CD4-positive, alpha-beta T cell treated with Interleukin-10 for 1 hour (primary cell): ENCODE results near the gene SOX10.
"Not testable (repeated sequence)": the region's sequence is repeated elsewhere in the genome, so short reads cannot be mapped to it uniquely, and the experiment has no call there.

Source experiments
- DNase-seq: peaks from one replicate; pipeline ENCODE4 v3.0.0-alpha.2; 2020

SOX10 gene

DNA sequence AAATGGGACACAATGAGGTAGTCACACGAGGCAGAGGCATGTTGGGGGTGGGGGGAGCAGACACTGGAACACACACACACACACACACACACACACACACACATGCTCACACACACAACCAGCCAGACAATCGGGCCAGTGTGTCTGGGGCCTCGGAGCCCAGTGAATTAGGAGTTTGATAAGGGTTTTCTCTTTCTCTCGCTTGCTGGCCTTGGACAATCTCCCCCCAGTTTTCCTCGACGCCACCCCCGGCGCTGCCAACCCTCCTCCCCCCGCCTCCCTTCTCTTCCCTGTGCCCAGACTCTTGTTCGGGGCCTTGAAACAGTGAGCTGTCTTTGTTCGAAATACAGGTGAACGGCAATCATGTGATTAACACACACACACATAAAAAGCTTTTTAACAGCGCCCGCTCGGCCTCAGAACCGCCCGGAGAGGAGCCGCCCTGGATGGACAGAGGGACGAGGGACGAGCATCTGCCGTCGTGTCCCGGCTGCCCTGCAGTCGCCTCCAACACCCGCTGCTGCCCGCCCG is 1.5 kb upstream of the SOX10 start:
- no peak for DNase-seq

DNA sequence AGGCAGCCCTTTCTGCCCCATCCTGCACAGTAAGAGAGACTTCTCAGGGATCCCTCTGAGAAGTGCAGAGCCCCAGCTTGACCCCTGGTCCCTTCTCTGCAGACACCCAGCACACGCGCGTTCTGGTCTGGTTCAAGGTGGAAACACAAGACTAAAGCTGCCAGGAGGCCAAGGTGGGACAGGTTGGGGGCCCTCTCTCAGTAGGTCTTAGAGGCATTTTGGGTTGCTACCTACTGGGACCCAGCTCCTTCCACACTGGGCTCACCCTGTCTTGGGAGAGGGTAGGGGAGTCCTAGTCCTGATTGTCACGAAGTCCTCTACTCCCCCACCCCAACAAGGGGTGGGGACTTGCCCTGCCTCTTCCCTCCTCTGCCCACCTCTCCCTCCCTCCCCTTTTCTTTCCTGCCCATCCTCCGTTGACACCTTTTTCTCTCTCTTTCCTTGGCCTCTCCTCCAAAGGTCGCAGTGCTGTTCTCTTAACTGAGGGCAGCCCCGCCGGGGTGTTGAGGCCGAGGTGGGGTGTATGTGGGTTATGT is 763 bp upstream of the SOX10 start:
- no peak for DNase-seq

DNA sequence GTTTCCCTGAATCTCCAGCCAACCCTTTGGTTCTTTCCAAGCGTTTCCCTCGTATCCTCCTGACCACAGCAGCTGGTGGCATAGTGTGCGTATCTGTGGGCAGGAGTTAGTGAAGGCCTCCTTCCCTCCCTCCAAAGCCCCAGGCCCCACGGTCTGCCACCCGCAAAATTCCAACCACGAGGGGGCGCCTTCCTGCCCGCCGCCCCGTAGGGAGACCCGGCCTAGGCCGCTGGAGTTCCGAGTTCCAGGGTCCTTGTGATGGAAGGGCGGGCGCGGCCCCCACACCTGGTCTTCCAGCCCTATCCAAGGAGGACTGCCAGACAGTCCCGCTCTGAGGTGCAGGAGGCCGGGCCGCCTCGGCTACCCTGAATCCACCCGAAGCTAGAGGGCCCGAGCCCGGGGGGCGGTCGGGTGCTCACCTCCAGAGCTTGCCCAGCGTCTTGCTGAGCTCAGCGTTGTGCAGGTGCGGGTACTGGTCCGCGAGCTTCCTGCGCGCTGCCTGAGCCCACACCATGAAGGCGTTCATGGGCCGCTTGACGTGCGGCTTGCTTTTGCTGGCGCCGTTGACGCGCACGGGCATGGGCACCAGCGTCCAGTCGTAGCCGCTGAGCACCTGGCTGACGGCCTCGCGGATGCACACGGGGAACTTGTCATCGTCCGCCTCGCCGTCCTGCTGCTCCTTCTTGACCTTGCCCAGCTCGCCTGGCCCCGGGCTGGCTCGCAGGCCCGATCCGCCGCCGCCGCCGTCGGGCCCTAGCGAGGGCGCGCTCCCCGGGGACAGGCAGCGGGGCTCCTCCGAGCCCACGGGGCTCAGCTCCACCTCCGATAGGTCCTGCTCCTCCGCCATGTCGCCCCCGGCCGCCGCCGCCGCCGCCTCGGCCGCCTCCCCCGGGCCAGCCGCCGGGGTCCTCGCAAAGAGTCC is 1.2 kb downstream of the SOX10 start:
- no peak for DNase-seq

DNA sequence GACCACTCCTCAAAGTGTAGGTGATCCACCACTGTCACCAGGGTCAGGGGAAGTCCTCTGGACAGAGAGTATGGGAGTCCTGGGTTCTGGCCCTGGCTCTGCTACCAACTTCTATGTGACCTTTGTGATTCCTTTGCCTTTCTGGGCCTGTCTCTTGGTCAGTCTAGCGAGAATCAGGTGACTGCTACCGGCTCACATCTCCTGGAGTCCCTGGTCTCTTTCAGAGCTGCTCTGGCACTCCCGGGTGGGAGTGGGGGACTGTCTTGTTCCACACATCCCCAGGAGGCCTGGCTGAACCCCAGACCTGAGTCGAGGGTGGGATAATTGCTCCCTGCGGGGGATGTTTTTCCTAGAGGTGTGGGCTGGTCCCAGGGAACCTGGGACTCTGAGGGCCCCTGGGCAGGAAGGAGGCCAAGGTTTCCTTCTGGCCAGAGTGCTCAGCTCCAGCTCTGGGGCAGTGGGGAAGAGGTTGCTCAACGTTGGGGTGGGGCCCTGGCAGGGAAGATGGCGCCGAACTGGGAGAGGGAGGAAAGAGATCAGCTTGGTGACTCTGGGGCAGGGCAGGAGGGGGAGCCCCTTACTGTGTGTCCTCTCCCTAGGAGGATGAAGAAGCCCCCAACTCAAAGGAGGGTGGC is 2.1 kb downstream of the SOX10 start:
- DNase-seq = no peak

DNA sequence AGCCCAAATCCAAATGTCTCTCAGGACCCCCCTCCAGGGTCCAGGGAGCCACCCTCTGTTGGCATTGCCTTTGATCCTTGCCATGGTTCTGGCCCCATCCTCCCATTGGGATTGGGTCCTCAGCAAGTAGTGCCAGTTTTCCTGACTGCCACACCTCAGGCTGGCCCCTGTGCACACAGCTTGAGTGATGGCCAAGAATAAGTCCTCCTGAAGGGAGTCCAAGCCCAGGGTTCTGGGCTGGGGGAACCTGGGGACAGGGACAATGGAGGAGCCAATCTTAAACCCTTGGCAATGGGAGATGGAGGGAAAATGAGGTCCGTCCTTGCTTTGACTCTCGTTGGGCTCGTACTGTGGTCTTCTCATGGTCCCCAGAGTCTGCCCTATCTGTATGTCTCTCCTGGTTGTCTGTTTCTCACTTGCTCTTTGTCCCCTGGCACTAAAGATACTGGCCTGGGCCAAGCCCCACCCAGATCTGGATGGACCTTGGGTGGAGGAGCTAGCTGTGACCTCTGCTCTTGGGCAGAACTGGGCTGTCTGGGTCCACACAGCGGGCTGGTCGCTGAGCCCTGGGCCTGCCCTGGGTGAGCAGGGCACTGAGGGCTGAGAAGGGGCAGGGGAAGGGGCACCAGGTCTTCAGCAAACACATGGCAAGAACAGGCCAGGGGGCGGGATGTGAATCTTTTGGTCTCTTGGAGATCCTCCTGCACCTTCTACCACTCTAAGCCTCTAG is 2.9 kb downstream of the SOX10 start:
- DNase-seq = no peak

DNA sequence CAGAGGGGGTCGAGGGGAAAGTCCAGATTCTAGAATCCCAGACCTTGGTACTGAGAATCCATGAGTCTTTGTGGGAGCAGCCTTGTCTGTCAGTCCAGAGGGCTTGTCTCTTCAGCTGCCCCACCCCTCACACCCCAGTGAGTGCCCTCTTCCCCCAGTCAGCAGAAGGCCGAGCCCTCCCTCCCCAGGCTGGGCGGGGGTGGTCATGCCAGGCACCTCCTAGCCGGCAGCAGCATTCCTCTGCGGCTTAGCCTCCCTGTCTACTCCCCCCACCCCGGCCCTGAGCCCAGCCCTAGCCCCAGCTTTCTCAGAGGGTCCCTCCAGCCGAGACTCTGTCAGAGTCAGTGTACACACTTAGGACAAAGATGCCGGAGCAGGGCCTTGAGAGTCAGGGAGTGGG is 4.6 kb downstream of the SOX10 start:
- no peak for DNase-seq

DNA sequence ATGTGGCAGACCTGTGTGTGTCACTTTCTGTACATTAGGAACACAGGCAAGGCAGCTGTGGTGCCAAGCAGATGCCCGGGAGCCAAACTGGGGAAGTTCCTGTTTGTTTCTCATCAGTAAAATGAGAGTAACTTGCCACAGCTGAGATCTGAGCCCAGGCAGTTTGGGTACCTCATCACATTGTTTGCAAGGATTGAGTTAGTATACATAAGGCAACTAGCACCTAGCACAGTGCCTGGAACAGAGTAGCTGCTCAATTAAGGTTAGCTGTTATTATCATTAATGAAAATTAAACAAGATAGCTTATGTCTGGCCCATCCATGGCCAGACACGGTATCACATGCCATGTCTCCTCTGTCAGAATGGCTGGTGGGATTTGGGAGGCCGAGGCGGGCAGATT is 7.8 kb downstream of the SOX10 start:
- no peak for DNase-seq

DNA sequence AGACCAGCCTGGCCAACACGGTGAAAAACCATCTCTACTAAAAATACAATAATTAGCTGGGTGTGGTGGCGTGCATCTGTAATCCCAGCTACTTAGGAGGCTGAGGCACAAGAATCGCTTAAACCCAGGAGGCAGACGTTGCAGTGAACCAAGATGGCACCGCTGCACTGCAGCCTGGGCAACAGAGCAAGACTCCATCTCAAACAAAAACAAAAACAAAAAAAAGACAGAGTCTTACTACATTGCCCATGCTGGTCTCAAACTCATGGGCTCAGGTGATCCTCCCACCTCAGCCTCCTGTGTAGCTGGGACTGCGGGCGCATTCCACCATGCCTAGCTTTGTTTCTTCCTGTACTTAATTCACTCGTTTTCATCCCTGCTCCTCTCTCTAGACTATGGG is 8.3 kb downstream of the SOX10 start:
- DNase-seq = not testable (repeated sequence)

DNA sequence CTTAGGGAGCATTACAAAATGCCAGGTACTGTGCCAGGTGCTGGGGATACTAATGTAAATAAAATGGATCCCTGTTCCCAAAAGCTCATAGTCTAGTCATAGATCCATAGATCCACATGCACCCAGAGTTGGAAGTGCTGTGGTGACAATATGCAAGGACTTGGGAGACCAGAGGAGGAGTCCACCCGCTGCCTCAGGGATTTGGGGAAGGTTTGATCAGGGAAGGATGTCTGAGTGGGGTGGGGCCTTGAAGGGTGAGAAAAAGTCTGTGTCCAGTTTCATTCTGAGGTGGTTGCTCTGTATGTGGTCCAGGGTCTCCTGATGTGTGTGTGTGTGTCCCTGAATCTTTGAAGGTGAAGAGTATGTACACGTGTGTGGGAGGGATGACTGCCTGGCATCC is 9.2 kb downstream of the SOX10 start:
- DNase-seq = no peak

DNA sequence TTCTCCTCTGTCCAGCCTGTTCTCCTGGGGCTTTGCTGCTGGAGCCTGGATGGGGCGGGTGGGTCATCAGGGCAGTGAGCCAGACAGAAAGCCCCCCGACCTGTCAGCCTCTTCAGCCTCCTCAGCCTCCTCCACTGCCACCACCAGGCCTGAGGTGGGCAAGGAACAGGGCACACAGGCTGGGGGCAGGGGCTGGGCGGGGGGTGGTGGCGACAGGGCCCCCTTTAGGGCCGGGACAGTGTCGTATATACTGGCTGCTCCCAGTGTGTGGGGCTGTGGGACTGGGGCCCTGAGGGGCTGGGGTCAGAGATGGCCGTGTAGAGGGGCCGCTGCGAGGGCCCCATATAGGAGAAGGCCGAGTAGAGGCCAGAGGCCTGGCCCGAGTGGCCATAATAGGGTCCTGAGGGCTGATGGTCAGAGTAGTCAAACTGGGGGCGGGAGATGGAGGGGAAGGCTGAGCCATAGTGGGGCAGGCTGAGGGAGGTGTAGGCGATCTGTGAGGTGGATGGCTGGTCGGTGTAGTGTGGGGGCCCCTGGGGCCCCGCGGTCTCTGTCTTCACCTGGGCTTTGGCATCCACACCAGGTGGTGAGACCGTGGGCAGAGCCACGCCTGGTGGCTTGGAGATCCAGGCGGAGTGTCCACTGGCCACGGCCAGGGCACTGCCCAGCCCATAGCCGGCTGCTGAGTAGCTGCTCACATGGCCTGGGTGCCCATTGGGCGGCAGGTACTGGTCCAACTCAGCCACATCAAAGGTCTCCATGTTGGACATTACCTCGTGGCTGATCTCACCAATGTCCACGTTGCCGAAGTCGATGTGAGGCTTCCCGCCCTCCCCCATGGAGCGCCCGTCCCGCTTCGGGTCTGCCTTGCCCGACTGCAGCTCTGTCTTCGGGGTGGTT is 10.8 kb downstream of the SOX10 start:
- DNase-seq = no peak

DNA sequence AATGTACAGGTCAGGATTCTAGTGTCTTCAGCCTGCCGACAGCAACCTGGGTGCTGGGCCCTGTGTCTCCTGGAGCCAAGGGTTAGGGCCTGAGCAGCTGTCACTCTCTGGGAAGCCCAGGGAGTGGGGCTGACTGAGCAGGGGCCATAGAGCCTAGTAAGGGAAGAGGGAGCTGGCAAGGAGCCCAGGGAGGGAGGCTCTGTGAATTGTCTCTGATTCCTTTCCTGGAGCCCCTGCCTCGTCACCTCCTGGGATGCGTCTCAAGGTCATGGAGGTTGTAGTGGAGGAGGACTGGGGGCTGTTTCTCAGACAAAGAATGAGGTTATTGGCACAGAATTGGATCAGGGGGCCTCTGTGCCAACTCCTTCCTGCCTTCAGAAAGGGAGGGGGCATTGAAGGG is 11.8 kb downstream of the SOX10 start:
- DNase-seq = no peak

DNA sequence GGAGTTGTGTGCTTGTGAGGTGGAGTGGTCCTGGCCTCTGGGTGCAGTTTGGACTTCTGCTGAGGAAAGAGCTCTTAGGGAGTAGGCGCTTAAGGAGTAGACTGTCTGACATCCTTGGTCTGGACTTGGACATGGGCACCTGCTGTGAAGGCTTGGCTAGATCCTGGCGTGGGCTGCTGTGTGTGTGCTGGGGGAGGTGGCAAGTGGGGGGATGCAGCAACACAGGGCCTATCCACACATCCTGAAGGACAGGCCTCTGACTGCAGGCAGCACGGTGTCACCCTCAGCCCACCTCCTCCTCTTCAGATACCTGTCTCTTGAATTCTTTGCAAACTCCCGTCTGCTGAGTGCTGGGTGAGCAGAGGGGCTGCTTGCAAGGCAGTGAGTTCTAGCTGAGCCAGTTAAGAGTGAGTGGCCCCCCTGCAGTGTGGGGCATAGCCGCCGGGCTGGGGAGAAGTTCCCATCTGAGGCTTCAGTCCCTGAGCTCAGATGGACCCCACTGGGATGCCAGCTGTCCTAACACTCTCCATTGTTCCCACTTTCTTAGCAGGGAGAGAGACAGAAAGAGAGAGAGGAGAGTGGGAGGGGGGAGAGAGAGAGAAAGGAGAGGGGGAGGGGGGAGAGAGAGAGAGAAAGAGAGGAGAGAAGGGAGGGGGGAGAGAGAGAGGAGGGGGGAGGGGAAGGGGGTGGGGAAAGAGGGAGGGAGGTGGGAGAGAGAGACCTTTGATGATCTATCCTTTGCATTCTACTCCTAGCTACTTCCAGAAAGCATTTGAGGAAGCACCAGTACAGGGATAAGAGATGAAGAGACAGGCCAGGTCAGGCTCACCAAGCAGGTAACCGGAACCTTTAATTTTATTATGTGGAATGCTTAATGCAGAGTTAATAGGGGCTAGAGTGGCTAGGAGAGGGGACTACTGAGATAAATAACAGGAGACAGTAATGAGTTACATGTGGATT is 12.6 kb downstream of the SOX10 start:
- no peak for DNase-seq

DNA sequence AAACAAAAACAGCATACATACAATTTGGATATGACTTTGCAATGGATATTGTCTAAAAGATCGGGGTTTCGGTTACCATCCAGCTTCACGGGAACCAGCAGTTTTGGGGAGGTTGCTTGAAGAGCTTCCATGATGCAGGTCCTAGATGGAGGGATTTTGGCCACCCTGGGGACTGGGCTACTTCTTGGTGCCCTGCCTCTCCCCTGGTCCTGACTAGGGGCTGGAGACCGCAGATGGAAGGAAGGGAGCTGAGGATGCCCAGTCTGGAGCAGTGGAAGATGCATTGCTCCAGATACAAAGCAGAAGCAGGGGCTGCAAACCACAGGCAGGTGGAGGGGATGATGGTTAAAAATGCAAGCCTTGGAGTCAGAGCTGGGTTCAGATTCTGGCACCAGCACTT is 13.5 kb downstream of the SOX10 start:
- DNase-seq = no peak

DNA sequence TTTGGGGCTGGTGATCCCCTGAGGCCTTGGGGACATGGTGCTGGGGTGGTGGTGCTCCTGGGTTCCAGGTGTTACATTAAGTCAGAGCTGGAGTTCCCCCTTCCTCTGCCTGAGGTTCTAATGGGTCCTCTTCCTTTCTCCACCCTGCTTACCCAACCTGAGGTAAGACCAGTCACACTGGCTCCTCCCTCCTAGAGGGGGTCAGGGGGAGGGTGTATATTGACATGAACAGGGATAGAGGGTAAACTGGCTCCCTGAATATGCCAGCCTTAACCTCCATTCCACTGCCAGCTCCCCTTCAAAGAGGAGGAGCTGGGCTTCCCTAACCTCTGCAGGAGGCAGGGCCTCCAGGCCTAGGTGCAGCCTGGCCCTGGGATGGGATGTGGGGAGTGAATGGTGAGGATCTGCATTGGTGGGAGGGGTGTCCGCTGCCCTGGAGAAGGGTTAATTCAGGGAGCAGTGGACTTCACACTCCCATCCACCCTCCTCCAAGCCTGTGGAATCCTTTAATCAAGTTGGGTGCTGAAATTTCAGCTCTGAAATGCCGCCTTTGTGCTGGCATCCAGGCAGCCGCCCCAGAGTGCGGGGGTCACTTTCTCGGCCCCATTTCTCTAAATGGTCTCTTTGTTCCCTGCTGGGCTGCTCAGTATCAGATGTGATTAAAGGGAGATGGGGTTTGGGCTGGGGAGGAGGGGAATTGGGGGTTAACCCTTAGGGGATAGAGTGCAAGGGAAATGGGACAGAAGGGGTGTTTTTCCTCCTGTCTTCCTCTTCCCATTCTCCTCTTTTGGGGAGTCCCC is 15.7 kb downstream of the SOX10 start:
- DNase-seq = no peak

DNA sequence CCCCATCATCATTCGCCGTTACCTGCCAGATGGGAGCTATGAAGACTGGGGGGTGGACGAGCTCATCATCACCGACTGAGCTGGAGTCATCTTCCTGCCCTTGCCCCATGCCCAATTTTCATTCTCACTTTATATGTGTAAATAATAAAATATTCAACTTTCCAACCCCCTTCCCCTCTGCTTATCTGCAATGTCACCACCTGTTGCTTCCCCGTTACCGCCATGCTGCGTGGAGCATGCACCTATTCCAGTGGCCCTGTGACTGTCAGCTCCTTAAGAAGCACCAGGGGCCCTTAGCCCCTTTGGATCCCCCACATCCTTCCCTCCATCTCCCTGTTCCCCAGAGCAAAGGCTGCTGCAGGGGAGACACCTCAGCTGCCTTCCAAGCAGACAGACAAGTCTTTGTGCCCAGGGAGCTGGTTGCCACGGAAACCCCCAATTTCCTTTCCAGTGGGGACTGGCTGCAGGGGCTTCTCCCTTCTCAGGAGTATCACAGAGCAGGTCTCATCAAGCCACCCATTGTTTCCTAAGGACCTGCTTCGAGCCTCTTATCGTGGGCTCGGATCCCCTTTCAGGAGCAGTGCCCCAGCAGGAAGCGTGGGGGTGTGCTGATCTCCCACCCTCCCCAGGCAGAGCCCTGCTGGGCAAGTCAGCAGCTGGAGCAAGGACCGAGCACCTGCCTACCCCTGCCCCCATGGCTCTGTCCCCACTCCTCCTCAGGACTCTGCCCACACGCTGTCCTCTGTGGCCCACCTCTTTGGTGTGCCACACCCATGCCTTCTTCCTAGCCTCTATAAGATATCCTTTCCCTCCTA is 16.5 kb downstream of the SOX10 start:
- no peak for DNase-seq

DNA sequence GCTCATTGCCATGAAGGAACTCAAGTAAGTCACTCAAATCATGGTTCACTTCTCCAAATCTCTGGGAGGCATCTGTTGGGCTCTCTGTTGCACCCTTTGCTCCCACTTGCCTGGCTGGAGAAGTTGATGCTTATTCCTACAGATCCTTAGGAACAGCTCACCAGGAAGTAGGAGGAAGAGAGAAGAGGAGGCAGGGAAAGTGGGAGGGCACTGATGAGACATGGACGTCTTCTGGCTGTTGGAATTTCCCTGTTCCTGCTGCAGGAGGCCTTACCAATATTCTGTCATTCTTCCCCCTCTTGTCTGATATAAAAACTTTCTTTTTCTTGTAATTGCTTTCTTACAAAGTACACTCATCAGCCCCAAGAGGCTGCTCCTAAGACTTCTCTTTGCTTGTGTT is 17.2 kb downstream of the SOX10 start:
- DNase-seq = no peak

DNA sequence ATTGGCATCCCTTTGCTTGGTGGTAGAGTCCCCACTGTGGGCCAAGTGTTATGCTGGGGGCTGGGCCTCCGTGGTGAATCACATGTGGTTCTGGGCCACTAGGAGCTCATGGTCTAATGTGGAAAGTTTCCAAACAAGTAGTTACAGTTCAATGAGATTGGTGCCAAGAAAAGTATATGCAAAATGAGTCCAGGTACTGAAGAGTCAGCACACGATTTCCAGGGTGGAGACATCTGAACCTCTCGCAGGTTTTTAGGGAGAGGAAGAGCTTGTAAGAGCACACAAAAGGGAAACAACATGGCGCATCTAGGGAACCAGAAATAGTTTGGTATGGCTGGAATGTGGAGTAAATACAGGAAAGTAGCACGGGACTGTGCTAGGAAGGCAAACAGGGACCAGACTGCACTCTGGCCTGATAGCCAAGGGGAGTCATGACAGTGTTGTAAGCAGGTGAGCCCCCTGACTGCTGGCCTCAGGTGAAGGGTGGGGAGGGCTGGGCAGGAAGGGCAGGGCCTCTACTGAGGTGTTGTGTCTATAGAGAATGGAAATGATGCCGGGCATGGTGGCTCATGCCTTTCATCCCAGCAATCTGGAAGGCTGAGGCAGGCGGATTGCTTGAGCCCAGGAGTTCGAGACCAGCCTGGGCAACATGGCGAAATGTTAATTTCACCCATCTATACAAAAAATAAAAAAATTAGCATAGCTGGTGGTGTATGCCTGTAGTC is 18.3 kb downstream of the SOX10 start:
- no peak for DNase-seq

DNA sequence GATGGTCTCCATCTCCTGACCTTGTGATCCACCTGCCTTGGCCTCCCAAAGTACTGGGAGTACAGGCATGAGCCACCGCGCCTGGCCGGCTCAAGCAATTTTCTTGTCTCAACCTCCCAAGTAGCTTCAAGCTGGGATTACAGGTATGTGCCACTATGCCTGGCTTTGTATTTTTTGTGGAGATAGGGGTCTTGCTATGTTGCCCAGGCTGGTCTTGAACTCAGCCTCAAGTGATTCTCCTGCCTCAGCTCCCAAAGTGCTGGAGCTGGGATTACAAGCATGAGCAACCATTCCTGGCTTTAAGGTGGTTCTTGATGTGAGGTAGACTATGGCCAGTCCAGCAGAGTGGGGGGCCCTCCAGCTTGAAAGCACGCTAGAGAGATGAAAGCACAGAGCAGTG is 23.3 kb downstream of the SOX10 start:
- no peak for DNase-seq
